Large intestine (tissue), 3 donors: ENCODE results near the gene PAK4. TPM values are rescaled to one million over a fixed set of nuclear protein-coding genes. Genes with fewer than 3 reads are reported as not detected.
A peak's percentile ranks its signal among the peaks of the same experiment; 100 is the strongest.
"Not testable (repeated sequence)": the region's sequence is repeated elsewhere in the genome, so short reads cannot be mapped to it uniquely, and the experiment has no call there.

Experiments used
- DNase-seq, 2 donors: peaks; one replicate each; pipeline versions ENCODE4 v3.0.0 to v3.0.0-alpha.2; 2013
- H3K27ac ChIP-seq: one replicate; pipeline ENCODE4 v1.5.1; 2013; ENCODE audit warnings: low read length
- H3K27me3 ChIP-seq: 2 replicates; pipeline ENCODE4 v1.6.1; 2013; ENCODE audit warnings: low read length; ENCODE audit not compliant: control insufficient read depth, insufficient read depth
- H3K36me3 ChIP-seq: 2 replicates; pipeline ENCODE4 v1.6.1; 2013; ENCODE audit warnings: low read length; ENCODE audit not compliant: control insufficient read depth, insufficient read depth
- H3K4me1 ChIP-seq: one replicate; pipeline ENCODE4 v1.6.1; 2013; ENCODE audit warnings: low read length; ENCODE audit not compliant: control insufficient read depth, insufficient read depth
- H3K4me3 ChIP-seq: one replicate; pipeline ENCODE4 v1.5.1; 2013; ENCODE audit warnings: low read length
- H3K9me3 ChIP-seq: one replicate; pipeline ENCODE4 v1.6.1; 2013; ENCODE audit warnings: mild to moderate bottlenecking, low read depth, low read length, moderate library complexity; ENCODE audit not compliant: control insufficient read depth
- WGBS: methylation state at CpG from one replicate; pipeline ENCODE4 v1.1.5; 2013; ENCODE audit warnings: low lambda C conversion rate; ENCODE audit not compliant: insufficient coverage; 5-methylcytosine and 5-hydroxymethylcytosine counted together
- polyA plus RNA-seq: library from polyadenylated mRNA; unstranded; fragments of 120-200 nt; gene quantifications from one replicate; pipeline ENCODE4 v1.2.1, GENCODE V29; 2013

Gene PAK4
- polyA plus RNA-seq, 1 donor = 59.6 TPM

- no peak overlapping the region for H3K4me3 ChIP-seq
- H3K27me3 ChIP-seq = no peaks in the 10 kb centered on the region
- peaks cover 7% of the 10 kb centered on the region for H3K4me1 ChIP-seq
- no peak for DNase-seq
- H3K9me3 ChIP-seq = no peaks in the 10 kb centered on the region
- no CpG with 5 or more reads among the region's 11 CpGs for WGBS
- H3K36me3 ChIP-seq = no peaks in the 10 kb centered on the region
- no peak overlapping the region for H3K27ac ChIP-seq
Observed at GRCh38 chr19:39115105-39115847, 10.3 kb upstream of the PAK4 start.

- not testable (repeated sequence) for H3K27ac ChIP-seq, H3K36me3 ChIP-seq, DNase-seq, H3K4me3 ChIP-seq, H3K9me3 ChIP-seq, H3K4me1 ChIP-seq, H3K27me3 ChIP-seq
- WGBS = no CpG with 5 or more reads among the region's 8 CpGs
Observed at GRCh38 chr19:39117023-39117422, 8.6 kb upstream of the PAK4 start.

GRCh38 chr19:39119830-39120229 is 5.8 kb upstream of the PAK4 start:
- H3K27ac ChIP-seq = no peak overlapping the region
- H3K36me3 ChIP-seq = no peaks in the 10 kb centered on the region
- WGBS = no CpG with 5 or more reads among the region's 1 CpG
- DNase-seq = no peak
- no peak overlapping the region for H3K4me3 ChIP-seq
- no peaks in the 10 kb centered on the region for H3K27me3 ChIP-seq
- H3K4me1 ChIP-seq = no peaks in the 10 kb centered on the region
- H3K9me3 ChIP-seq = no peaks in the 10 kb centered on the region

DNA sequence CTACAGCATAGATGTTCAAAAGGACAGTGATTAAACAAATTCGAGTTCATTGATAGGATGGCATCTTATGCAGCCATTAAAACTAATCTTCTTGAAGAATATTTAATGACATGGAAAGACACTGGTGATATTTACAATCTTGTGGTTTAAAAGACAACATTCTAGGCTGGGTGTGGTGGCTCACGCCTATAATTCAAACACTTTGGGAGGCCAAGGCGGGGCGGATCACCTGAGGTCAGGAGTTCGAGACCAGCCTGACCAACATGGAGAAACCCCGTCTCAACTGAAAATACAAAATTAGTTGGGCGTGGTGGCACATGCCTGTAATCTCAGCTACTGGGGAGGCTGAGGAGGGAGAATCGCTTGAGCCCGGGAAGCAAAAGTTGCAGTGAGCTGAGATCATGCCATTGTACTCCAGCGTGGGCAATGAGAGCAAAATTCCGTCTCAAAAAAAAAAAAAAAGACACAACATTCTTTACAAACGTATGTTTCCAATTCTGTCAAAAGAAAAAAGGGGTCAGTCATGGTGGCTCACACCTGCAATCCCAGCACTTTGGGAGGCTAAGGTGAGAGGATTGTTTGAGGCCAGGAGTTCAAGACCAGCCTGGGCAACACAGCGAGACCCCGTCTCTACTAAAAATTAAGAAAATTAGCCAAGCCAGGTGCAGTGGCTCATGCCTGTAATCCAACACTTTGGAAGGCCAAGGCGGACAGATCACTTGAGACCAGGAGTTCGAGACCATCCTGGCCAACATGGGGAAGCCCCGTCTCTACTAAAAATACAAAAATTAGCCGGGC is 2.5 kb upstream of the PAK4 start:
- DNase-seq = no peak
- Histone ChIP-seq H3K36me3 (no peaks in the 10 kb centered on the region), H3K4me3 (no peak overlapping the region), H3K27me3 (no peaks in the 10 kb centered on the region), H3K9me3 (no peaks in the 10 kb centered on the region), H3K27ac (no peak overlapping the region), H3K4me1 (peaks cover 18% of the 10 kb centered on the region)
- WGBS = 90% methylated on average over 7 of the region's 18 CpGs

DNA sequence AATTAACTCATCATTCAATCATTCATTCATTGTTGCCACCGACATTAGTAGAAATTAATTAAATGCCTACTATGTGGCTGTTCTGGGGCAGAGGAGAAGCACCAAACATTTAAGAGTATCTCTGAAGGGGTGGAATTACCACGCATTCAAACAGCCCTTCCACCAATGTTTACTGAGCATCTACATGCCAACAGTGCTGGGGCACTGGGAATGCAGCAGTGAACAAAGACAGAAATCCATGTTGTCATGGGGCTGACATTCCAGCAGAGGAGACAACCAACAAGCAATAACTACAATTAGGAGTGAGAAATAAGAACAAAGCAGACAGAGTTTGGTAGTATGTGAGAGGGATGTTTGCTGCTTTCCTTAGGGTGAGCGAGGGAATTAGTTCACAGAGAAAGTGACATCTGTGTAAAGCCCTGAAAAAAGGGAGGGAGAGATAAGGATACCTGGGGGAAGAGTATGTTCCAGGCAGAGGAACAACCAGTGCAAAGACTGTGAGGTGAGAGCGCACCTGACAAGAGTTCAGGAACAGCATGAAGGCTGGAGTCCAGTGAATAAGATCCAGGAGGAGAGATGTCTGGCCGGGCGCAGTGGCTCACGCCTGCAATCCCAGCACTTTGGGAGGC is 1.3 kb upstream of the PAK4 start:
- Histone ChIP-seq H3K27me3 (no peaks in the 10 kb centered on the region), H3K9me3 (no peaks in the 10 kb centered on the region), H3K4me1 (peaks cover 29% of the 10 kb centered on the region), H3K27ac (no peak overlapping the region), H3K4me3 (no peak overlapping the region), H3K36me3 (no peaks in the 10 kb centered on the region)
- no peak for DNase-seq
- WGBS = no CpG with 5 or more reads among the region's 7 CpGs

DNA sequence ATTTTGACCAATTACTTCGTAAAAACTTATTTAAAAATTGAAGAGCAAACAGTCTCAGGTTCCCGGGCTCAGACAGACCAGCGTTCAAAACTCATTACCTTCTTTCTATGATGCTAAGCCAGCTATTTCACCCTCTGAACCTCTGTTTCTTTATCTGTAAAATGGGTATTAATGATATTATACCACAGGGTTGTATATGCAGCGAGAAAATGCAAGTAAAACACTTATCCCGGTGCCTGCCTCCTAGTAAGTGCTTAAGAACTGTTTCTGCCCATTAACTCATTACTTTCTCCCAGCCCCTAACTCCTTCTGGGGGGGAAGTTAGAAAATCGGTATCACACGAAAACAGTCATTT is 410 bp upstream of the PAK4 start:
- Histone ChIP-seq H3K4me1 (peaks cover 38% of the 10 kb centered on the region), H3K27me3 (no peaks in the 10 kb centered on the region), H3K9me3 (no peaks in the 10 kb centered on the region), H3K36me3 (peaks cover 3% of the 10 kb centered on the region), H3K4me3 (peak overlapping the region; percentile 83), H3K27ac (peak overlapping the region; percentile 95)
- no peak for DNase-seq
- 100% methylated on average over 1 of the region's 7 CpGs for WGBS

DNA sequence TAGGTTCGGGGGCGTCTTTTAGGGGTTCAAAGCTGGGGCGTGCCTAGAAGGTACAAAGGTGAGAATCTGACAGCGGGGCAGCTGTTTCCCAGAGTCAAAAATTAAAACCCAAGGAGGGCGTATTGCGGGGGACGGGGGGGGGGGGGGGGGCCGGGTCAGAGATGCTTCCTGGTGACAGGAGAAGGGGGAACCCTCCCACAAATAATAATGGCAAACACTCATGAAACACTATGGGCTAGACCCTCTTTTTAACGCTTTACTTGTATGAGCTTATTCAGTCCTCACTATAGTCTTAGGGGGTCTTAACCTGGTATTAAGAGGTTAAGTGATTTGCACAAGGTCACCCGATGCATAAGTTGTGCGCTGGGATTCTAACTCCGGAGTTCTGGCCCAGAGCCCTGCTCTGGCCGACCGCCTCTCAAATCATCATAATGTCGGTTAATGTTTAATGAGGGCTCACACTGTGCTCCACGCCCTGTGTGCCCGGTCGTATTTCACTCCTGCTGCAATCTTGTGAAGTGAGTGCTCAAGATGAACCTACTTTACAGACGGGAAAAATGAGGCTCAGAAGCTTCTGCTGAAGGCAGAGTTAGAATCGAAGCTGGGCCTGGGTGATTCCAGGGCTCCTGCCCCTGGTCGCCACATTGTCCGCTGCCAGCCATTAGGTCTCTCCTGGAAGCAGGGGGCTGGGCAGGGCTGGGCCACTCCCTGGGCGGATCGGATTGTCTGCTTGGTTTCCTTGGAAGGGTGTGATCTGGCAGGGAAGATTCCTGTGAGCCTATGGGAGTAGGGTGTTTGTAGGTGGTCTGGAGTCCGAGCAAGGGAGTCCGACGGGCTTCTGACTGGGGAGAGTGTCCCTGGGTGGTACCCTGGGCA is 964 bp downstream of the PAK4 start:
- H3K27ac ChIP-seq = peak overlapping the region; percentile 95
- H3K27me3 ChIP-seq = no peaks in the 10 kb centered on the region
- H3K4me3 ChIP-seq = peak overlapping the region; percentile 83
- peaks cover 48% of the 10 kb centered on the region for H3K4me1 ChIP-seq
- H3K36me3 ChIP-seq = peaks cover 3% of the 10 kb centered on the region
- peak; percentile 86 to 94 for DNase-seq
- no peaks in the 10 kb centered on the region for H3K9me3 ChIP-seq
- no CpG with 5 or more reads among the region's 27 CpGs for WGBS

DNA sequence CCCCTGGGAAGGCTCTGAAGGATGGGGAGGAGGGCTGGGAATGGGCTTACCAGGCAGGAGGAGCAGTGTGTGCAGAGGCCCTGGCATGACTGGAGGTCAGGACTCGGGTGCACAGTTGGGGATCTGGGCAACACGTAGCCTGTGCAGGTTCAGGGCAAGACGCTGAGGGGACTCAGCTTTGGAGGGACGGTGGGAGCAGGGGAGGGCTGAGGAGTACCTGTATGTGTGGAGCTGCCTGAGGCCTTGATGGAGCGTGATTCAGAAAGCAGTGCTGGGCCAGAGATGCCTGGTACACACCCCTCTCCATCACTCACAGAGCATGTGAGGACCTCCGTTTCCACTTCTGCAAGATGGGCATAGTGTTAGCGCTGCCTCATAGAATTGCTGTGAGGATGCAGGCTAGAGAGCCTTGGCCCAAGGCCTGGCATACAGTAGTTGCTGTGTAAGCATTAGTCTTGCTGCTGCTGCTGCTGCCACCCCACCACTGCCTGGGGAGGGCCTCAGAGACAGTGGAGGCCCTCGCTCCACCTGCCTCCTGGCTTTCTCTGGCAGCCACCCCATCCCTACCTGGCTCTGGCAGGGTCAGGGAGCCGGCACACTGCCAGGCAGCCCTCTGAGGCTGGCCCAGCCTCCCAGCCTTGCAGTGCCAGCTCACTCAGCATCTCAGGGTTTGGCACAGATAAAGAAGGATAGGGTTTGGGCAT is 2.4 kb downstream of the PAK4 start:
- Histone ChIP-seq H3K9me3 (no peaks in the 10 kb centered on the region), H3K4me3 (peak overlapping the region; percentile 83), H3K27ac (peak overlapping the region; percentile 95), H3K27me3 (no peaks in the 10 kb centered on the region), H3K36me3 (peaks cover 3% of the 10 kb centered on the region), H3K4me1 (peaks cover 60% of the 10 kb centered on the region)
- no peak for DNase-seq
- no CpG with 5 or more reads among the region's 9 CpGs for WGBS

DNA sequence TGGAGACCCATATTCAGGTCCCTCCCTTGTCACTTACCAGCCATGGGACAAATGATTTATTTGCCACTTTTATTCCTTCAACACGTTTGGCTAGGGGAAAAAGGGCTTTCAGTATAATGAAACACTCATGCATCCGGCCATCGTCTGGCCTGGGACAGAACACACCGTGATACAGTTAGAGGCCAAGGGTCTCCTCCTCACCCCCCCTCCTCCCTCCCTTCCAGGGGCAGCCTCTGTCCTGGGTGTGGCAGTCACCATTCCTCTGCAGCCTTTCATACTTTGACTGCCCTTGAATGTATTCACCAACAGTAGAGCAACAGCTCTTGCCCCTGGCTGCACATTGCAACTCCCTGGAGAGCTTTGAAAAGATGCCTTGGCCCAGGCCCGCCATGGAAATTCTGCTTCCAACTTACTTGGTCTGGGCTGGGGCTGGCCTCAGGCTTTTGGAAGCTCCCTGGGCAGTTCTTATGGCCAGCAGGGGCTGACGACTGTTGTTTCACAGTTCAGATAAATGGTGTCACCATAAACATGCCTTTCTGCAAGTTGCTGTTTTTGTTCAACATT is 3.0 kb downstream of the PAK4 start:
- H3K27ac ChIP-seq = peak overlapping the region; percentile 95
- H3K9me3 ChIP-seq = no peaks in the 10 kb centered on the region
- WGBS = 20% methylated on average over 1 of the region's 6 CpGs
- H3K27me3 ChIP-seq = no peaks in the 10 kb centered on the region
- no peak overlapping the region for H3K4me3 ChIP-seq
- peak; percentile 79 to 88 for DNase-seq
- H3K4me1 ChIP-seq = peaks cover 67% of the 10 kb centered on the region
- peaks cover 3% of the 10 kb centered on the region for H3K36me3 ChIP-seq
